ENCODE results near the gene GLUD2. TPM values are rescaled to one million over a fixed set of nuclear protein-coding genes. Genes with fewer than 3 reads are reported as not detected.

Gene GLUD2
- polyA plus RNA-seq, 1 of the 3 experiments (the other 2 are of a cell fraction), result 0.03 TPM

- Histone ChIP-seq H3F3A (replicated peaks; ENCODE audit: insufficient read depth) (no peaks in the 10 kb centered on the region), H3K4me2 (no peak overlapping the region), H3K9me2 (no peaks in the 10 kb centered on the region), H3K27me3 (ENCODE audit: insufficient read depth) (no peaks in the 10 kb centered on the region; the same call in 1 of the 2 replicates), H3K36me3 (replicated peaks in 1 of 2; ENCODE audit: control insufficient read depth in 1 of 2, insufficient read depth in 2 of 2, low read length in 1 of 2) (no peaks in the 10 kb centered on the region), H3K9me3 (no peaks in the 10 kb centered on the region), H3K4me1 (ENCODE audit: control insufficient read depth in 1 of 2, insufficient read depth in 2 of 2, low read depth in 1 of 2, low read length in 1 of 2) (no peaks in the 10 kb centered on the region), H3K27ac (ENCODE audit: low read depth in 2 of 2, low read length in 1 of 2) (no peak overlapping the region), H2AFZ (ENCODE audit: low read depth) (no peak overlapping the region), H3K9ac (no peak overlapping the region), H3K4me3 (ENCODE audit: low read depth in 2 of 2, low read length in 1 of 2) (no peak overlapping the region), H3K79me2 (ENCODE audit: insufficient read depth) (no peaks in the 10 kb centered on the region), H4K20me1 (ENCODE audit: insufficient read depth) (no peaks in the 10 kb centered on the region)
- no peak for DNase-seq
- TF ChIP-seq RXRA (IDR thresholded peaks at IDR 0.05; ENCODE audit: borderline replicate concordance, low read depth), result no peak
- TF ChIP-seq GABPA (IDR thresholded peaks at IDR 0.05; ENCODE audit: low read depth), result no peak
- no peak for TF ChIP-seq CHD2 (IDR thresholded peaks at IDR 0.05; ENCODE audit: low read length, partially characterized antibody)
- no peak for TF ChIP-seq TEAD4 (IDR thresholded peaks at IDR 0.05; ENCODE audit: borderline replicate concordance, insufficient read depth)
- no peak for TF ChIP-seq ELF1 (IDR thresholded peaks at IDR 0.05)
- TF ChIP-seq SMC3 (IDR thresholded peaks at IDR 0.05; ENCODE audit: low read depth, low read length), result no peak
- no peak for TF ChIP-seq ZBTB33 (IDR thresholded peaks at IDR 0.05; ENCODE audit: borderline replicate concordance, low read depth)
- no peak for TF ChIP-seq POLR2AphosphoS5 (IDR thresholded peaks at IDR 0.05; ENCODE audit: low read depth, low read length)
- no peak for TF ChIP-seq EP300 (IDR thresholded peaks at IDR 0.05; ENCODE audit: borderline replicate concordance in 1 of 2, low read depth in 1 of 2, low read length in 1 of 2)
- no peak for TF ChIP-seq NFIC (IDR thresholded peaks at IDR 0.05; ENCODE audit: borderline replicate concordance)
- TF ChIP-seq USF1 (IDR thresholded peaks at IDR 0.05; ENCODE audit: borderline replicate concordance, low read depth), result no peak
- no peak for TF ChIP-seq PBX3 (IDR thresholded peaks at IDR 0.05)
- TF ChIP-seq TAF1 (IDR thresholded peaks at IDR 0.05; ENCODE audit: borderline replicate concordance, low read depth, low read length), result no peak
- TF ChIP-seq FOXJ3 (CRISPR knock-in tag; IDR thresholded peaks at IDR 0.05), result no peak
- TF ChIP-seq RCOR1 (IDR thresholded peaks at IDR 0.05; ENCODE audit: low read length), result no peak
- TF ChIP-seq NRF1 (IDR thresholded peaks at IDR 0.05; ENCODE audit: low read depth, low read length), result no peak
- no peak for TF ChIP-seq RAD21 (IDR thresholded peaks at IDR 0.05; ENCODE audit: low read length)
- ChIA-PET POLR2A (no interaction called here), CTCF (interaction anchor here (1.6 kb wide), 1 partner anchor 247 kb away, joined by 3 read pairs; no protein-coding TSS in a partner anchor)
- WGBS (ENCODE audit: low lambda C conversion rate), result 0% methylated on average over 4 of the region's 4 CpGs
Measured at GRCh38 chrX:121036951-121037350, 10.5 kb upstream of the GLUD2 start.

Data from SK-N-SH (cell line).